Measurements from ENCODE around the gene CPSF4. TPM values are rescaled to one million over a fixed set of nuclear protein-coding genes. Genes with fewer than 3 reads are reported as not detected.

Gene CPSF4
- total RNA-seq, 1 donor from 2014 or later: 37.9 TPM

- no peak for DNase-seq (ENCODE audit: extremely low spot score, unreplicated experiment)
- Mint-ChIP-seq H3K4me1 (ENCODE audit: unreplicated experiment) (no peaks in the 10 kb centered on the region), H3K4me3 (ENCODE audit: unreplicated experiment) (no peak overlapping the region), H3K36me3 (ENCODE audit: unreplicated experiment) (peaks cover 28% of the 10 kb centered on the region), H3K9me3 (ENCODE audit: unreplicated experiment) (no peaks in the 10 kb centered on the region), H3K27me3 (ENCODE audit: unreplicated experiment) (no peaks in the 10 kb centered on the region), H3K27ac (ENCODE audit: unreplicated experiment) (no peak overlapping the region)
- TF ChIP-seq, protein P1, sequence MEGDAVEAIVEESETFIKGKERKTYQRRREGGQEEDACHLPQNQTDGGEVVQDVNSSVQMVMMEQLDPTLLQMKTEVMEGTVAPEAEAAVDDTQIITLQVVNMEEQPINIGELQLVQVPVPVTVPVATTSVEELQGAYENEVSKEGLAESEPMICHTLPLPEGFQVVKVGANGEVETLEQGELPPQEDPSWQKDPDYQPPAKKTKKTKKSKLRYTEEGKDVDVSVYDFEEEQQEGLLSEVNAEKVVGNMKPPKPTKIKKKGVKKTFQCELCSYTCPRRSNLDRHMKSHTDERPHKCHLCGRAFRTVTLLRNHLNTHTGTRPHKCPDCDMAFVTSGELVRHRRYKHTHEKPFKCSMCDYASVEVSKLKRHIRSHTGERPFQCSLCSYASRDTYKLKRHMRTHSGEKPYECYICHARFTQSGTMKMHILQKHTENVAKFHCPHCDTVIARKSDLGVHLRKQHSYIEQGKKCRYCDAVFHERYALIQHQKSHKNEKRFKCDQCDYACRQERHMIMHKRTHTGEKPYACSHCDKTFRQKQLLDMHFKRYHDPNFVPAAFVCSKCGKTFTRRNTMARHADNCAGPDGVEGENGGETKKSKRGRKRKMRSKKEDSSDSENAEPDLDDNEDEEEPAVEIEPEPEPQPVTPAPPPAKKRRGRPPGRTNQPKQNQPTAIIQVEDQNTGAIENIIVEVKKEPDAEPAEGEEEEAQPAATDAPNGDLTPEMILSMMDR (IDR thresholded peaks at IDR 0.05): no peak
Measured at GRCh38 chr7:99455874-99456273, 17.1 kb downstream of the CPSF4 start.

DNA sequence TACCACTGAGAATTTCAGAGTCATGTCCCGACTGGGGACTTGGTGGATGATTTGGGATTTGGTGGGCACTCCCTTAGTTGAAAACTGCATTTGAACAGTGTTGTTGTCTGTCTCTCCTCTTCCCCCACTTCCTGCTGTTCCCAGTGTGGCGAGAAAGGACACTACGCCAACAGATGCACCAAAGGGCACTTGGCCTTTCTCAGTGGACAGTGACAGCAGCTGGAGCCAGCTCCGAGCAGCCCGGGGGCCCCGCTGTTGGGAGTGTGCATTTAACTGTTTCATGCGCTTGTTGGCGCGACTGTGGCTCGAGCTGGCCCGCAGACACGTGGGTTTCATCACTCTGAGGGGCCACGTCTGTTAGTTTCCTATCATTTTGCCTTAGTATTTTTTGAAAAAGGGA lies 17.5 kb downstream of the CPSF4 start:
- no peak overlapping the region for H3K27ac Mint-ChIP-seq (ENCODE audit: unreplicated experiment)
- TF ChIP-seq, protein P1 (IDR thresholded peaks at IDR 0.05): no peak

GRCh38 chr7:99457050-99457649 lies 18.4 kb downstream of the CPSF4 start:
- Mint-ChIP-seq H3K4me1 (ENCODE audit: unreplicated experiment) (no peaks in the 10 kb centered on the region), H3K36me3 (ENCODE audit: unreplicated experiment) (peaks cover 25% of the 10 kb centered on the region), H3K27me3 (ENCODE audit: unreplicated experiment) (no peaks in the 10 kb centered on the region), H3K4me3 (ENCODE audit: unreplicated experiment) (no peak overlapping the region), H3K27ac (ENCODE audit: unreplicated experiment) (no peak overlapping the region), H3K9me3 (ENCODE audit: unreplicated experiment) (no peaks in the 10 kb centered on the region)
- TF ChIP-seq, protein P1 (IDR thresholded peaks at IDR 0.05): no peak
- no peak for DNase-seq (ENCODE audit: extremely low spot score, unreplicated experiment)

More for the DNA sequence above, 17.5 kb downstream of the CPSF4 start:
- no peak for DNase-seq (ENCODE audit: extremely low spot score, unreplicated experiment)
- Mint-ChIP-seq H3K4me3 (ENCODE audit: unreplicated experiment) (no peak overlapping the region), H3K9me3 (ENCODE audit: unreplicated experiment) (no peaks in the 10 kb centered on the region), H3K4me1 (ENCODE audit: unreplicated experiment) (no peaks in the 10 kb centered on the region), H3K36me3 (ENCODE audit: unreplicated experiment) (peaks cover 25% of the 10 kb centered on the region), H3K27me3 (ENCODE audit: unreplicated experiment) (no peaks in the 10 kb centered on the region)

- Mint-ChIP-seq H3K4me1 (ENCODE audit: unreplicated experiment) (no peaks in the 10 kb centered on the region), H3K27me3 (ENCODE audit: unreplicated experiment) (no peaks in the 10 kb centered on the region), H3K4me3 (ENCODE audit: unreplicated experiment) (no peak overlapping the region), H3K27ac (ENCODE audit: unreplicated experiment) (no peak overlapping the region), H3K9me3 (ENCODE audit: unreplicated experiment) (no peaks in the 10 kb centered on the region), H3K36me3 (ENCODE audit: unreplicated experiment) (peaks cover 25% of the 10 kb centered on the region)
- TF ChIP-seq, protein P1 (IDR thresholded peaks at IDR 0.05): no peak
- no peak for DNase-seq (ENCODE audit: extremely low spot score, unreplicated experiment)
Measured at GRCh38 chr7:99457650-99458493, 19.1 kb downstream of the CPSF4 start.

- peaks cover 23% of the 10 kb centered on the region for H3K36me3 Mint-ChIP-seq (ENCODE audit: unreplicated experiment)
- H3K4me1 Mint-ChIP-seq (ENCODE audit: unreplicated experiment): peaks cover 3% of the 10 kb centered on the region
- no peaks in the 10 kb centered on the region for H3K27me3 Mint-ChIP-seq (ENCODE audit: unreplicated experiment)
- H3K9me3 Mint-ChIP-seq (ENCODE audit: unreplicated experiment): no peaks in the 10 kb centered on the region
- no peak overlapping the region for H3K4me3 Mint-ChIP-seq (ENCODE audit: unreplicated experiment)
- TF ChIP-seq, protein P1 (IDR thresholded peaks at IDR 0.05): peak; percentile 27
- H3K27ac Mint-ChIP-seq (ENCODE audit: unreplicated experiment): no peak overlapping the region
- DNase-seq (ENCODE audit: extremely low spot score, unreplicated experiment): no peak
Measured at GRCh38 chr7:99459087-99459486, 20.3 kb downstream of the CPSF4 start.
